Measurements from ENCODE around the gene NOS1AP.

NOS1AP gene

DNA sequence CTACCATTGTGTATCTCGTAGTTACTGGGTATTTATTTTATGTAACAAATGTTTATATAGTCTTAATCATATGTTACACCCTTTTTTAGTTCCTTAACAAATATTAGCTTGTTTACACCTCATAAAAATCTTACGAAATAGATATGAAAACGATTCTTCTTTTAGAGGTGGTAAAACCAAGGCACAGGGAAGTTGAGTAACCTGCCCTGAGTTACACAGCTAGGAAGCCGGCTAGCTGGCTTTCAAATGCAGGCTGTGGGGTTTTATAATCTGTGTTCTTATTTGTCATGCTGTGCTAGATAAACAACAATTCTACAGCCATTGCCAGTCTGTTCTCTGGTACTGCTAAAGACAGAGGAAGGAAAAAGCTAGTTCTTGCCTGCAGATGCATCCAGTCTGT is 109.6 kb downstream of the NOS1AP start:
- TF ChIP-seq, protein P1, sequence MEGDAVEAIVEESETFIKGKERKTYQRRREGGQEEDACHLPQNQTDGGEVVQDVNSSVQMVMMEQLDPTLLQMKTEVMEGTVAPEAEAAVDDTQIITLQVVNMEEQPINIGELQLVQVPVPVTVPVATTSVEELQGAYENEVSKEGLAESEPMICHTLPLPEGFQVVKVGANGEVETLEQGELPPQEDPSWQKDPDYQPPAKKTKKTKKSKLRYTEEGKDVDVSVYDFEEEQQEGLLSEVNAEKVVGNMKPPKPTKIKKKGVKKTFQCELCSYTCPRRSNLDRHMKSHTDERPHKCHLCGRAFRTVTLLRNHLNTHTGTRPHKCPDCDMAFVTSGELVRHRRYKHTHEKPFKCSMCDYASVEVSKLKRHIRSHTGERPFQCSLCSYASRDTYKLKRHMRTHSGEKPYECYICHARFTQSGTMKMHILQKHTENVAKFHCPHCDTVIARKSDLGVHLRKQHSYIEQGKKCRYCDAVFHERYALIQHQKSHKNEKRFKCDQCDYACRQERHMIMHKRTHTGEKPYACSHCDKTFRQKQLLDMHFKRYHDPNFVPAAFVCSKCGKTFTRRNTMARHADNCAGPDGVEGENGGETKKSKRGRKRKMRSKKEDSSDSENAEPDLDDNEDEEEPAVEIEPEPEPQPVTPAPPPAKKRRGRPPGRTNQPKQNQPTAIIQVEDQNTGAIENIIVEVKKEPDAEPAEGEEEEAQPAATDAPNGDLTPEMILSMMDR (conservative IDR thresholded peaks at IDR 0.05), result no peak
- TF ChIP-seq ZFX (IDR thresholded peaks at IDR 0.05), result no peak
- H3K27ac ChIP-seq, result peak overlapping the region; percentile 47; the same call in 1 of the 2 replicates

DNA sequence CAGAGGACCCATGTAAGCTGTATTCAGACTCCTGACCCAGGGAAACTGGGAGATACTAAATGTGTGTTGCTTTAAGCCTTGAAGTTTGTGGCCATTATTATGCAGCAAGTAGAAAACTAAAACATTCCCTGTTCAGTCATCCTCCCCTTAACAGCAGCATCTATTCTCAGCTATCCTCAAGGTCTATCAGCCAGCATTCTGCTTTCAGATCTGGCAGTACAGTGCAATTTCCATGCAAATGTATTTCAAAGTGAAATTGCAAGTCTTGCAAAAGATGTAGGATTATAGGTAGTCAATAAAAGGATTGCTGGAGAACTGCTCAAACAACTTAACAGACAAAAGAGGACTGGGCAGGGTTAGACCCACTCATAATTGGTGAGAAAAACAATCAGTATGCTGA is 111.3 kb downstream of the NOS1AP start:
- no peak overlapping the region for H3K27ac ChIP-seq
- TF ChIP-seq, protein P1 (conservative IDR thresholded peaks at IDR 0.05), result no peak
- TF ChIP-seq ZFX (IDR thresholded peaks at IDR 0.05), result no peak

DNA sequence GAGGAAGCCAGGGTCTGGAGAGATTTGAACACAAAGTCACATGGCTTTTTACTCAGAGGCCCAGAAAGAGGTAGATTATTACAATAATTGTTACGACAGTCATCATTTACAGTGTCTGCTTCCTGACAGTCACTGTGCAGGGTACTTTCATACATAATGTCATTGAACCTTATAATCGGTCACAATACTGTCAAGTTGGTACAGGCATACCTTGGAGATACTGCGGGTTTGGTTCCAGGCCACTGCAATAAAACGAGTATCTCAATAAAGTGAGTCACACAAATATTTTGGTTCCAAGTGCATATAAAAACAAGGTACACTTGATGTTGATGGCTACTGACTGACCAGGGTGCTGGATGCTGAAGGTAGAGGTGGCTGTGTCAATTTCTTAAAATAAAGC is 112.6 kb downstream of the NOS1AP start:
- TF ChIP-seq ZFX (IDR thresholded peaks at IDR 0.05), result no peak
- TF ChIP-seq, protein P1 (conservative IDR thresholded peaks at IDR 0.05), result no peak
- no peak overlapping the region for H3K27ac ChIP-seq

DNA sequence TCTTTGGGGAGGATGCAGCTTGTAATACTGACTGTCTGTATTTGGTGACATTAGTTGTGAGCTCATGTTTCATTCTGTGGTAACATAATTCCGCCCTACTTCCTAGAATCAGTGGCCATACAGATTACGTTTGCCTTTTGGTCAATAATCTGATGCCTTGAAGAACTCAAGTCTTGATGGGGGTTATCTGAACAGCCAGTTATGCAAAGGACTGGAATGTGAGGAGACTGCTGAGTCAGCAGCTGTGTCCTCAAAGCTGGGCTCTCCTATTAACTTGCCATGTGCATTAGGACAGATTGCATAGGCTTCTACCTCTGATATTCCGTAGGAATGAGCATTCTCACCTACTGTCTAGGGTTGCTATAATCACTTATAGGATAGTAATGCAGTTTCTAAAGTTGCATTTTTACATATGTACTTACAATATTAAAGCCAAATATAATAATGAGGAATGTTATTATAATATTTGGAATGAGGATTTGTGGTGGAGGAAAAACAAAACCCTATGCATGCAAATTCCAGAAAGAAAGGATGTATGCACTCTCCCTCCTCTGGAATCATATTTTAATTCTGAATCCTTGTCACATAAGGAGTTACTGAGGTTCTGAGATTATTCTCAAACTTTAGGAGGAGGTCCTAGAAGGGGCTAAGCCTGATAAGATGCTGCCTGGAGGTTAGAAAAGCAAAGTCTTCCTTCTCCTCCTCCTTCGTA is 116.0 kb downstream of the NOS1AP start:
- TF ChIP-seq, protein P1 (conservative IDR thresholded peaks at IDR 0.05), result no peak
- no peak for TF ChIP-seq ZFX (IDR thresholded peaks at IDR 0.05)
- no peak overlapping the region for H3K27ac ChIP-seq

DNA sequence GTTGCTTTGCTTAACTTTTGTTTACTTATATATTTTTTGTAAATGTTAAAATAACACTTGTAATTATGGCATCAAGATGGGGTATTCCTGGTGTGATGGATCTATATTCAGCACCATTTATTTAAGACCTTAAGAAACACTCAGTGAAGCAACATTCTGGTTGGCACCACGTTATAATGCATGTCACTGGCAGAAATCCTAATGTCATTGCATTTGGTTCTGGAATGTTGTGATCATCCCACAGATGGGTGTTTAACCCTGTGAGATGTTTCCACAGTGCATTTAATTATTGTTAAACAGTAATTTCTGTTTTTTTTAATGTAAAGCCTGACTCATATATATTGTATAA is 116.5 kb downstream of the NOS1AP start:
- H3K27ac ChIP-seq, result no peak overlapping the region
- TF ChIP-seq ZFX (IDR thresholded peaks at IDR 0.05), result no peak
- TF ChIP-seq, protein P1 (conservative IDR thresholded peaks at IDR 0.05), result no peak

DNA sequence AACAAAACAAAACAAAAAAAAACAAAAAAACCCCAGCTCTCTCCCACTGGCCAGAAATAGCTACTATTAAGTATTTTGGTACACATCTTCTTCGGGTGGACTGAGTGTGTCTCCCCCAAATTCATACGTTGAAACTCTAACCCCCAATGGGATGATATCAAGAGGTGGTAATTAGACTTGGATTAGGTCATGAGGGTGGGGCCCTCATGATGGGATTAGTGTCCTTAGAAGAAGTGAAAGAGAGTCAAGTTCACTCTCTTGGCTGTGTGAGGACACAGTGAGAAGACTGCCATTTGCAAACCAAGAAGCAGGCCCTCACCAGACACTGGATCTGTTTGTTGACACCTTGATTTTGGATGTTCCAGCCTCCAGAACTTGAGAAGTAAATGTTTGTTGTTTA is 116.9 kb downstream of the NOS1AP start:
- H3K27ac ChIP-seq, result no peak overlapping the region
- TF ChIP-seq, protein P1 (conservative IDR thresholded peaks at IDR 0.05), result no peak
- no peak for TF ChIP-seq ZFX (IDR thresholded peaks at IDR 0.05)

DNA sequence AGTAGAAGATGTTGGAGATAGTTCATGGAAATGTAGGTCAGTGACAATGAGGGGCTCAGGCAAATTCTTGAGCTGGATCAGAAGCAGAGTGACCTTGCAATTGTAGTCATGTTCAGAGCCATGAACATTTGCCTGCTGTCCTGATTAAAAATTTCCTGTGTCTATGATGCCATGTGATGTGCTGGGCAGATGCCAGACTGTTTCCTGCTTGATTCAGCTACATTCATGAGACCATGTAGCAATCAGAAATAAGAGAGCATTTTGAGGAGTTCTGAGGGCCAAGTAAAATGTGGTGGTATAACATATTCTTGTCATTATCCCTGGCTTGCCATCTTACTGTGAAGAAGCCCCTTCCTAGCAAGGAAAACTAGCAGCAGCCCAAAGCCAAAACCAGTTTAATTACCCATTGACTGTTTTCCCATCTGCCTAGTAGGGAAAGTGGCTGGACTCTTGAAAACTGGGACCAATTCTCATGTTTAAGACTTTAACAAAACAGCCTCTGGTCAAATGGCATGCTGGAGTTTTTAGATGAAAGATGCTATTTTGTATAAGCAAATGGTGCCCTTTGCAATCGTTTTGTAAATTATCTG is 118.3 kb downstream of the NOS1AP start:
- H3K27ac ChIP-seq, result no peak overlapping the region
- TF ChIP-seq, protein P1 (conservative IDR thresholded peaks at IDR 0.05), result no peak
- no peak for TF ChIP-seq ZFX (IDR thresholded peaks at IDR 0.05)

All from C4-2B (cell line).